ENCODE measurements around the gene TIAM1.

The TIAM1 gene

DNA sequence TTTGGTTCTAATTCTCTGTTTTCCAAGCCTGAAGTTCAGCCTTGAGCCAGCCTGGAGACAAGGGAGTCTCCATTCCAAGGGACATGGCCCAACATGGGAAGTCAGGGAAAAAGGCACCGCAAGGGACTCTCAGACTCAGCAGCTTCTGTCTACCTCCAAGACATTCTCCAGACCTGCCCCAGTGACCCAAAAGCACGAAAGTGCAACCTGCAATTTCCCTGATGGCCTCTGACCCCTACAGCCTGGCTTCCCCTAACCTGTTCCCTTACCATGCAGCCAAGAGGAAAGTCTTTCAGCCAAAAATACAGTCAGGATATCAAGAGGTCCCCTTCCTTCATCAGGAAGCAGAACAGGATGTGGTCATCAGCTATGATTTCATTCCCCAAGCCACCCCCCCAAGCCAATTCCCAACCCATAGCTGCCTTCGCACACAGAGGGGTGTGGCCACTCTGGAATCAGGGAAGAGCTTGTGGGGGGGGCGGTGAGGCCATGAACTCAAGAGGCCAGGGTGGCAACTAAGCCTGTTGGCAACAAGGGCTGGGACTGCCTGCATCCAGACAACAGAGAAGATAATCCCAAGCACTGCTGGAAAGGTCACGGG is 59.2 kb downstream of the TIAM1 start:
- DNase-seq, result no peak

DNA sequence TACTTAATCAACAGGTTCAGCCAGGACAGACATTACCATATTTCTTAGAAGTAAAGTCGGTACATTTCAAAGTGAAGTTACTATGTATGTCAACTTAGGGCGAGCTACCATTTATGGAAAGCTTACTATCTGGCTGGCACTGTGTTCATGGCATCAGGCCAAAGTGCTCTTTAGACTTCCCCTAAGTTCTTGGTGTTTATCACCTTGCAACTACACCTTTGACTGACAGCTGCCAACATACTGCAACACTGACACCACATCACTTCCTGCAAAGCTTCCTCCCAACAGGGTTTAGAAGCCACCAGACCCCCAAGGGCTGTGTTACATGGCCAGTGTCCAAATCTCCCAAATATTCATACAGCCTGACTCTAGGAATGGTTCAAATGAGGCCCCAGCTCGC is 61.0 kb downstream of the TIAM1 start:
- DNase-seq, result no peak

DNA sequence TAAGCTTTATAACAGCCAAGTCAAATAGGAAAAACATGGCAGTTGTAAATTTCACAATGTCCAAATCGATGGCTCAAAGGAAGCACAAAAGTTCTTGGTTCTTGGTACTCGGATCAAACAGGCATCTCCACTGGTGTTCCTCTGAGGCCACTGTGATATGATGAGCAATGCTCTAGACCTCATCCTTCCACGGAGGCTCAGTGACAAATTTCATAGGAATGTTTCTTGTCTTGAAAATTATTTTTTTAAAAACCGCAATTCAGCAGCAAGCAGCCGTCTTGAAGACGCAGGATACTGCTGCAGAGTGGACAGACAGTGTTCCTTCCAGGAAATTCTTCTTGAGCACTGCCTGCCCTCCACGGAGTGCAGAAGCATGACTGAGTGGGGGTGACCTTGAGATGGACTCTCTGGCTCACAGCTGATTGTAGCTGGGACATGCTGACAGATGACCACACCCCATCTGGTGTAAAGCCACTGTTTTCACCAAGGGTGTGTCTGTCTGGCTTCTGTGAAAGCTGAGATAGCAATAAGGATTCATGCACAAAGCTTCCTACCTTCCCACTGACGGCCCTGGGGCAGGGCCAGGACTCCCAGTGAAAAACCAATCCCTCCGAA is 61.9 kb downstream of the TIAM1 start:
- DNase-seq, result no peak

DNA sequence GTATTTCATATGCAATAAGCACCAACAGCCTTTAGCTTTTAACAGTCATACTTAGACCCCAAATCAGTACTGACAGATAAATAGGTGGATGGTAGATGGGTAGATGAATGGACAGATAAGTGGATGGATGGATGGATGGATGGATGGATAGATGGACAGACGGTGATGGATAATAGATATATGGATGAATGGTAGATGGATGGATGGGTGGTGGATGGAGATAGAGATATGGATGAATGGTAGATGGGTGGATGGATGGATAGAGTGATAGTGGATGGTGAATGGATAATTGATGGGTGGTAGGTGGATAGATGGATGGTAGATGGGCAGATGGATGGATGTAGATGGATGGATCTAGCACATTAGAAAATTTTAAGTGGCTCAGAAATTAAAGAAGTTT is 62.5 kb downstream of the TIAM1 start:
- no peak for DNase-seq

DNA sequence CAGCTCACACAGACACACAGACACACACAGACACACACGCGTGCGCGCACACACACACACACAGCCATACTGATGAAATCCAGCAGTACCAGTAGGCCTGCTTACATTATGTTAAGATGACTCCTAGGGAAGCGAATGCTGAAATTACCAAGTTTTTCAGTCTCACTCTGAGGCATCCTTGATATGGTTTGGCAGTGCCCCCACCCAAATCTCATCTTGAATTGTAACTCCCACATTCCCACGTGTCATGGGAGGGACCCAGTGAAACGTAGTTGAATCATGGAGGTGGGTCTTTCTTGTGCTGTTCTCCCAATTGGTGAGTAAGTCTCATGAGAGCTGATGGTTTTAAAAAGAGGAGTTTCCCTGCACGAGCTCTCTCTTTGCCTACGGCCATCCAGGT is 64.1 kb downstream of the TIAM1 start:
- no peak for DNase-seq

DNA sequence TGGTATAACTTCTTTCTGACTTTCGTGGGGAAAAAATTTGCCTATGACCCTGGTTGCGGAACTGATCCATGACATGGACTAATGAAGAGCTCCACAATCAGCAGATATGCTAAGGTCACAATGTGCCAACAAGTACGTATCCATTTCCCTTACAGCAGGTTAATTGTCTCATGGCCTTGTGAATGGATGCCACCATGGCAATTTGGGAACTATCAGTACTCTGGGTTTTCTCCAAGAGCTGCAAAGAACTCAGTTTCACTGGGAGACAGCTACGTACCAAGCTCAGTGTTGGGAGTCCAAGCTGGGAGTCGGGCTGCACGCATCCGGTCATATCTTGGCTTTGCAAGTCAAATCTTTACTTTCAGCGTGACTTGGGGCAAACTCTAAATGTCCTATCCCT is 64.8 kb downstream of the TIAM1 start:
- no peak for DNase-seq

DNA sequence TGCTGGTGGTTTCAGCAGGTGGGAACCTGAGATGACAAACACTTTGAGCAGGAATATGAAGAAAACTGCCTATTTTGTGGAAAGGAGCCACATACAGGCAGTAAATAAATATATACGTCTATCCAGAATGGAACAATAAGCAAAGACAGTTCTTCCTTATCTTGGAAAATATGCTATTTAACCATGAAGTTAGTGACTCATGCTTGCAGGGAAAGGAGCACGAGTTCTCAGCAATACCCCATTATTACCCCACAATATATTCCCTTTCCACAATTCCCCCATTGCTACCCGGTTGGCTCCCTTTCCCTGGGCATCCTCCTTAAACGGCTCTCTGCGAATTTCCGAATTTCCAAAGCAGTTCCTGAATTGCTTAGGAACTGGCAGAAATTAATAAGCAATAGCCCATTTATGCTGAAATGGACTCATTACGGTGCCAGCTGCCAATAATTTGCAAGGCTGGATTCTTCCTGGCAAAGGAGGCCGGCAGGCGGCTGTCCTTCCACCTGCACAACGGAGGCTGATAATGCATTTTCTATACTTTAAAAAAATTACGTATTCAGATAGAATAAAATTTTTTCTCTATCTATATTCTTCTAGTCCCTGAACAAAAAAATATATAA is 65.4 kb downstream of the TIAM1 start:
- DNase-seq, result no peak

DNA sequence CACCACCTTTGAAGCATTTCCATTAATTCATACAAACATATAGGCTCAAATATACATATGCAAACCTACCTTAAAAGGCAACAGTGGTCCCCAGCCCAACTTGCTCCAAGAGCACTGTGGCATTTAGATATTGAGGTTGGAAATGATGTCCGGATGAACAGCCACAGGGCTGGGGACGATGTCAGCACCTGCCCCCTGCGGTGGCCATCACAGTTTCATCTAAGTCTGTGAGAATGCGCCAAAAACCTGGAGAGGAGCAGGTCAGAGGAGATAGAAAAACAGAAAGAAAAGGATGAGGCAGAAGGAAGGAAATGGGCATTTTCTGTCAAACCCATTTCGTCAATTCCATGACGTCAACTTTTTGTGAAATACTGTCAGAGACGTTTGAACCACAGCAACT is 67.4 kb downstream of the TIAM1 start:
- DNase-seq, result no peak

DNA sequence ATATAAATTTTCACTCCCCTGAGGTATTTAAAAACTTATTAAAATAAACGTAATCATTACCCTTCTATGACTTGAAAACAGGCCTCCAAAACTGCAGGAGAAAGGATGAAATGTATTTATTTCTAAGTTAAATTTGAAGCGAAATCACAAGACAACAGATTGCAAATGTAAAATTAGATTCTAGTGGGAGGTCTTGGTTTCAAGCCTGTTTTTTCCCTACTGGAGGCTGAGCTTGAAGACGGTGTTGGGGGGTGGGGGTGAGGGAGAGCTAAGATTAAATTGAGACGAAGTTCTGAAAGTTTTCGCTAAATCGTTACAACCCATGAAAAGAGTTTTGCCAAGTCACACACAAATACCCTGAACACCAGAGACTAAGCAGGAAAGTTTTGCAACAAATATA is 68.2 kb downstream of the TIAM1 start:
- DNase-seq, result no peak

DNA sequence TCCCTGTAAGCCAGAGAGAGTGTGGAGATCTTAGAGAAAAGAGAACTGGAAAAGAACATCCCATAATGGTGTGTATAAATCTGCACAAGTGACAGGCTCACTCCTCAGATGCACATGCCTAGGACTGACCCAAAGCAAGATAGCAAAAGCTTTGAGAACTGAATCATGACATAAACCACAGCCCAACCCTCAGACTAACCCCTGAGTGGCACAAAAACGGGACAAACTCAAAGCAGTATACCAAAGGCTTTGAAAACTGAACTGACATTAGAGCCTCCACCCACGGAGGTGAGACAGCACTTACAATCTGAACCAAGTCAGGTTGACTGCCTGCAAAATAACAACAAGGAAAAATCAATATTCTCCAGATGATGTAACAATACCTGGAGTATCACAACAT is 70.8 kb downstream of the TIAM1 start:
- no peak for DNase-seq

DNA sequence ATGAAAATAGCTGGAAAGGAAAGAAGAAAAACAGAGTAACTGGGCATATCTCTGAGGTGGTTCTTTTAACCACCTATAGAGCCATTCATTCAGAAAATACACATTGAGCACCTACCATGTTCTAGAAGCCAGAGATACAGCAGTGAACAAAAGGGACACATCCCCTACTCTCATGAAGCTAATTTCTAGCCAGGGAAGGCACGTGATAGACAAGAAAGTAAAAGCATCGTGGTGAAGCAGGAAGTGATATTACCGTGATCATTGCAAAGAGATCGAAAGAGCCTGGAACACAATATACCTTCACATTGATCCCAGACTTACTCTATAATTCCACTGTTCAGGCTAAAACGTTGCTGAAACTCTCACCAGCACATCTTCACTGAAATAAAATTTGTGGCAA is 76.0 kb downstream of the TIAM1 start:
- no peak for DNase-seq

DNA sequence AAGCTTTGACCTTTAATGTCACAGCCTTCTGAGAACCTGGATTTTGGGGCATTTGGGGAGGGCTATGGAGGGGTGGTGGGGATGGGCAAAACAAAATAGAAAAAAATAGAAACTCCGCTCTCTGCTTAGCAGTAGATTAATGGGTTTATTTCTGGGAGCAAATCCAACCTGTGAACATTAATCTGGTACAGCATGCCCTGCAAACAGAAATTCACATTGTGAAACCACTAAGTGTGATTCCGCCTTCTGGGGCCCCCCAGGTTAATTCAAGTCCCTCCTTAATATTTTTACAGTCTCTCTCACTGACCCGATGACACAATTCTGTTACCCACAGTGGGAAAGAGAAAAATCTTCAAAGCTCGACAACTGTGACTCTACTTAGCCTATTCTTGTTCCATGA is 76.4 kb downstream of the TIAM1 start:
- DNase-seq, result no peak

DNA sequence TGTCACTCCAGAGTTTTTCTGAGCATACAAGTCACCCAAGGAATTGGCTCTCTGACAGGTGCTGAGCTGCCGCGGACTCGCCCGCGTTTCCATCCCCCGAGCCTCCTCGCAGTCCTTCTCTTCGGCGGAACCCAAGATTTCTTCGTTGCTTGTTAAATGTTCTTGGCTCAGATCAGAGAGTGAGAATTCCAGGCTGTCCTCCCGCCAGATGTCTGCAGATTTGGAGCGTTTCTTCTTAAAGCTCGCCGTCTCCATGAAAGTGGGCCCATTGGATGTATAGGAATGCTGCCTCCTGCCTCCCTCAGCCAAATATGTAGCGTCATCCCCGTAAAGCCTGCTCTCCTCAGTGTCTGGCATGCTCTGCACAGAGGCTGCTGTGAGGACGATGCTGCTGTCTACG is 77.8 kb downstream of the TIAM1 start:
- DNase-seq, result no peak

DNA sequence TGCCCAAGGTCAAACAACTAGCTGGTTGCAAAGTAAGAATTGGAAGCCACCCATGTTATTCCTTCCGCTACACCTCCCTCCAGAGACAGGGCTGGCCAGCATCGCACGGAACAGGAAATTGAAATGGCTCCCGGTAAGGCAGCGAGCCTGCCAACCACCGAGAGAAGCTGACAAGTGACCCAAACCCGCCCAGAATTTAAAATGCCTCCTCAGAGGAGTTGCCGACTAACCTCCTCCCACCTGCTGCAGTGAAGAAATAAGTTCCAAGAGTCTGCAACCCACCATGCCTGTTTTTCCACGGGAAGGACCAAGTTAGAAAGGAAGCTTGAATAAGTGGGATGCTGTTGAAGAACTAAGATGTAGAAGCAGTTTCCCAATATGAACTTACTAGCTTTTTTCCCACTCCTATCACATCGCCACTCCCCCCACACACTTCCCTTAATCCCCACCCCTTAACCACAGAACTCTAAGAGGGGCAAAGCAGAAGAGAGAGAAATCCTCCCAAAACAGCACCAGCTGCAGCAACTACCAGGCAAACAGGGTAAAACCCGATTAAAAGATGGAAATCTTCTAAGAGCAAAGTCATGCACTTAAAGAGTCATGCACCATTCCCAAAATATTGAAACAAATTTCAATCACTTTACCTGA is 78.6 kb downstream of the TIAM1 start:
- no peak for DNase-seq

DNA sequence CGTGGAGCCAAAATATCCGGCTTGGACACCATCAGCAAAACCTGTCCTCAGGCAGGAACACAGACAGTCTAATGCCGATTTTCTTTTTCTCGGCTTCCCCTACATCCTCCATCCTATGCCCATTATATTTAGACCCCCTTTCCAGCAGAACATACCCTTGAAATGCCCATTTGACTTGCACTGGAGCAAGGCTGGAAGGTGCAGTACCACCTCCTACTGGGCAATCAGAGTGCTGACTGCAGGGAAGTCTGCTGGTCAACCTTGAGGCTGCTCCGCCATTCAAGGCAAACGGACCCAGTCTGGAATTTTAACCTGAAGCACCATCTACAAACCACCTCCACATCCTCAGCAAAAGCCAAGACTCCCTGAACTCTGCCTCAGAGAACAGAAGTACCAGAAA is 79.5 kb downstream of the TIAM1 start:
- DNase-seq, result no peak

DNA sequence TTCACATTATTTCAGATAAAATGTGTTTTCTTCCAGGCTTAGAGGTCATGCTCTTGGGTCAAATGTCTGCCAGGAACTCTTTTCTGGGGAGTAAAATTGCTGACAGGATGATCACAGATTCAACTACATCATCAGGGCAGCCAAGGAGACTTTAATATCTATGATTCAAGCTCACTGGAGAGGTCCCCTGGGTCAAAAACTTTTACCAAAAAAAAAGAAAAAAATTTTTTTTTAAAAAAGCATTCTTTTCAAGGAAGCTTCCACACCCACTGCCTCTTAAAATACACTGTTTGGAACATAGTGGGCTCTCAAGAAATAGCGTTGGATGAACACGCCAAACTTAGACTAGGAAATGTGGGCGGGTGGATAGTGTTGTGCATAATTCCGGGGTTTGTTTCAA is 81.3 kb downstream of the TIAM1 start:
- no peak for DNase-seq

DNA sequence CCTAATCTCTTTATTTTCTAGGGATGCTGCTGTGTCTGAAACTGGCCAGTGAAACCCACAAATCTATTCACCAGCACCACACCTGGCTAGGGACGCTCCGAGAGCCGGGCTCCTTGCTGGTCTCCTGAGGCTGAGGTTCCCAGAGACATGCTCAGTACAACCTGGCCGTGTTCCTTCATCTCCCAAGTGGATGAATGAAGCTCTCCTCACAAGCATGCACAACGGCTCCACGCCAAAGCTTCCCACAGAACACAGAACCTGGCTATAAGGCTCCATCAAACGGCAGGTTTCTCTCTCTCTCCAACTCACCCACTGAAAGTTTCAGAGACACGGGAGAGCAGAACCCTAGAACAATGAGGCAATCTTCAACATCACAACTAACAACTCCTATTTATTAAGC is 82.3 kb downstream of the TIAM1 start:
- DNase-seq, result no peak

DNA sequence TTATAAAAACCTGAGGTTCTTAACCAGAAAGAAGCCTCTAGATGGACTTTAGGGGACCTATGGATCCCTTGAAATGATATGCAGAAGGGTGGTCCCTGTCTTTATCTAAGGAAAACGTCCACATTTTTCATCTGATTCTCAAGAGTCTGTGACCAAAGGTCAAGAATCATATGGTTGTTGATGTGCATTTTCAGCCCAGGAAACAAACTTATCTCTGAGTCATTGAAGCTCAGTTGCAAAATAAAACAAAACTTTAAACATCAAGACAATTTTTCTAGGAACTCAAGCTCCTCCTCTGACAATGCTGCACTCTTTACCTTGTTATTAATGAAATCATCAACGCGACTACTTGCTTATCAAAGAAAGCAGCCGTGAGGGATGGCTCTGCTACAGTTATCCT is 83.3 kb downstream of the TIAM1 start:
- no peak for DNase-seq

DNA sequence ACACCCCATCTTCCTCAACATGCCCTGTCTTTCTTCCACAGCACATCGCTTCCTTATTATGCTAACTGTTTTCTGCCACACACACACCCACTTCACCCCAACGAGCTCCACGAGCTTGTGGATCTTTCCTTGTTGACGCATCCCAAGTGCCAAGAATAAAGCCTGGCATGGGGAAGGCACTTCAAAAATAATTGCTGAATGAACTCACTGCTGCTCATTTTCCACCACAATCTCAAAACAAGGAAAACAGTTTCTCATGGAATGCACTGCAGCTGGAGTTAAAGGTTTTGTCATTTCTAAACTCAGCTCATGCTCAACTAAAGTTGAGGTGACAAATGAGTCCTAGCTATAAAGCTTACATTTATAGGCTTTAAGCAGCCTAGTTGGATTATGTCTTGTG is 86.0 kb downstream of the TIAM1 start:
- no peak for DNase-seq

DNA sequence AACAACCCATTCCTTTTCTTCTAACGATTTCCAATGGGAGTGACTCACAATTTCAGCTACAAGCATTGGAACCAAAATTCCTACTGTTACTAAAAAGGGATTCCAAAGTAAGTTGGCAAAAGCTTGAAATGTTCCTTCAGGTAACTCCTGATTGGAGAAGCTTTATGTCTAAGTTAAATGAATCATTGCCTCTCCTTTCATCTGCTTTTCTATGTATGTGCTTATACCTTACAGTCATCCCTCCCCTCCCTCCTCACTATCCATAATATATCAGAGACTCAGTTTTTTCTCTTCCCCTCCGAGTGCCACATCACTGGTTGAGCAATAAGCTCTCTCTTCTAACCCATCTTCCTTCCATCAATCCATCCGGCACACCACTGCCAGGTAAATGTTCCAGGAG is 86.8 kb downstream of the TIAM1 start:
- DNase-seq, result no peak

DNA sequence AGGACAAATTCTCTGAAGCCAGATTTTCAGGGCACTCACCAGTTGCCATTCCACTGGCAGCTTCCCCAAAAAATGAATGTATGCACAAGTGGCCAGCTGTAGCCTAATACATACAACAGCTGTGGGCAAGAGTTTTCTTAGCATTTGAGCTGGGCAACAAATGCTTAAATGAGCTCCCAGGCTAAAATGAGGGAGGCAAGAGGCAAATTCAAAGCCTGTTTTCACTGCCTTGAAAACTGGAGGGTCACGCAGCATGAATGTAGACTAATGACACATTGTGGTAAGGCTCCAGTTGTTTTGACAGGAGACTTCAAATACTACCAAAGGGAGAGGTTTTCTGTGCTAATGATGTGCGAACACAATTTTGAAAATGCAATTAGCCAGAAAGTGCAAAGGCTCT is 88.2 kb downstream of the TIAM1 start:
- no peak for DNase-seq

DNA sequence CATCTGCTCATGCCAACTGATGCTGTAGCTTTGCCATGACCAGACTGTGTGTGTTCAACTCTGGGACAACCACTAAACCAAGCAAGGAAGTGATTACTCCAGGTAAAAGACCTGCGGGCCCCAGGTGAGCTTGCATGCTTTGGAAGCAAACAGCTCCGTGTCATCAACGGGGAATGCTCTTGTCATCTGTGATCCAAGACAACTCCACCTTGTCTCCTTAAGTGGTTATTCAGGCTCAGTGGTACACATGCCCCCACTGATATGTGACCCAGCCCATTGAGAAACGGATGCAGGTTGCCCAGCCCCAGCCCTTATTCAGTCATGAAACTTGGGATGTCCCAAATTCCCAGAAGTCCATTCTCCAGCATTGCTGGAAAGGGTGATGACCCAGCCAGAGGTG is 89.0 kb downstream of the TIAM1 start:
- DNase-seq, result no peak

DNA sequence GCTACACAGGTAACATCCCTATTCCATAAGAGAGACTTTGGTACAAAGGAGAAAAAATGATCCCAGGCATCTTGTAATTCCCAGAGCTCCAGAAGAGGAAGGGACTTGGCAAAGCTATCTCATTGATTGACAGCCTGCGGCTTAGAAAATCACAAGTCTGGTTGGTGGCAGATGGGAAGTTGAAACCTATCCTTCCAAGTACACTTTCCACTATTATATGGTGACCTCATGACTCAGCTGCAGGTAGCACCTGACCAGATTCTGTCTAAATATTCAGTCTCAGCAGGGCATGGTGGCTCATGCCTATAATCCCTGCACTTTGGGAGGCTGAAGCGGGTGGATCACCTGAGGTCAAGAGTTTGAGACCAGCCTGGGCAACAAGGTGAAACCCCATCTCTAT is 89.9 kb downstream of the TIAM1 start:
- DNase-seq, result no peak

DNA sequence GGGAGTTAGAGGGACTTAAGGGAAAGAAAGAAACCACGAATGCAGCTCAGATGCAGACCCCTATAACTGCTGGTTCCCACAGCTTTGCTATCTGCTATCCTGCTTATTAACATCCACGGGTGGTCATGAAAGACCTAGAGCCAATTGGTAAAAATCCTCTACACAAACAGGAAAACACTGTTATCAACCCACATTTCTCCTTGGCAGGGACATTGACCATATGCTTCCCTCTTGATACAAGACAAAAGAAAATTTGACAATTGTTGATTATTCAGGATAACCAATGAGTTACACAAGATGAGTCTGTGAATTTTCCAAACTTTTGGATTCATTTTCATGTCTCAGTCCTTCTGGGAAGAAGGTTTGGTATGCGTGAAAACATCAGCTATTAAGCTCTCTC is 90.4 kb downstream of the TIAM1 start:
- no peak for DNase-seq

DNA sequence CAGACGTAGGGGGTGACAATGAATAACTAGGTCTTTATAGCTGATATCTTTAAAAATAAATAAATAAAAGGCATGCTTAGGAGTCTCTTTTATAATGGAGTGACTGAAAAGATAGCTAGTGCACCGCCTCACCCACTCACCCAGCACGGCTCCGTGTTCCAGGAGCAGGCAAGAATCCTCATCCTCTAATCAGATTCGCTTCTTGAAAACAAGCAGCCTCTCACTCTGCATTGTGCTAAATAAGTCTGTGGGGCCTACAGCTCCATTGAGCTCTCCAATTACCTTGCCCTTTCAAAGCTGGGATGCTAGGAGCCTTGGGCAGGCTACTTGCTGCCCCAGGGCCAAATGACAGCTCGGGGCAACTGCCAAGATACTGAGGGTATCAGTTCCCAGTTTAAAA is 91.5 kb downstream of the TIAM1 start:
- no peak for DNase-seq
